ENCODE results near the gene GRM8. TPM values are rescaled to one million over a fixed set of nuclear protein-coding genes. Genes with fewer than 3 reads are reported as not detected.

GRM8 gene
- total RNA-seq, 1 experiment from 2014 or later: 1.8 TPM

DNA sequence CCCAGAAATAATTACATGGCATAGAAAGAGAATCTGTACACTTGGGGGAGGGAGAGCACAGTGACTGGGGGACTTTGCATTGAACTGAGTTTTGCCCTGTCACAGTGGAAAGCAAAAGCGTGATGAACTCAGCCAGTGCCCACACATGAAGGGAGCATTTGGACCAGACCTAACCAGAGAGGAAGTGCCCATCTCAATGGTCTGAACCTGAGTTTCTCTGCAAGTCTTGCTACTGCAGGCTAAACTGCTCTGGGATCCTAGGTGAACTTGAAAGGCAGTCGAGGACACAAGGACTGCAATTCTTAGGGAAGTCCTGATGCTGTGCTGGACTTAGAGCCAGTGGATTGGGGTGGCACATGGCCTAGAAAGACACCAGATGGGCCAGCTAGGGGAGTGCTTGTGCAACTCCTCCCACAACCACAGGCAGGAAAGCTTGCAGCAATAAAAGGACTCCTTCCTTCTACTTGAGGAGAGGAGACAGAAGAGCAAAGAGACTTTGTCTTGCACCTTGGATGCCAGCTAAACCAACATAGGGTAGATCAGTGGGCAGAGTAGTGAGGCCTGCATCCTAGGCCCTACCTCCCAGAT, 259.0 kb downstream of the GRM8 start:
- Histone ChIP-seq H3K27me3 (ENCODE audit: insufficient read depth, low read length) (no peaks in the 10 kb centered on the region), H3K27ac (ENCODE audit: insufficient read length, low read depth, low read length) (no peak overlapping the region), H4K8ac (replicated peaks; ENCODE audit: insufficient read length, low read depth, low read length) (no peak overlapping the region), H3K18ac (ENCODE audit: insufficient read length, low read depth, low read length) (no peak overlapping the region), H3K9ac (ENCODE audit: extremely low read depth, insufficient read length, low read length) (no peak overlapping the region), H3K9me3 (ENCODE audit: control insufficient read depth, low read depth, low read length) (no peaks in the 10 kb centered on the region), H2BK20ac (ENCODE audit: low read depth, low read length, poor library complexity, severe bottlenecking) (no peak overlapping the region), H2AK5ac (ENCODE audit: insufficient read length, low read length) (no peak overlapping the region), H3K23ac (ENCODE audit: insufficient read length, low read depth, low read length) (no peak overlapping the region), H2BK15ac (ENCODE audit: low read depth, low read length) (no peak overlapping the region), H2BK120ac (ENCODE audit: low read depth, low read length, poor library complexity, severe bottlenecking) (no peak overlapping the region), H3K79me2 (ENCODE audit: insufficient read depth, low read length) (no peaks in the 10 kb centered on the region), H3K56ac (ENCODE audit: insufficient read length, low read depth, low read length) (no peak overlapping the region), H3K79me1 (ENCODE audit: insufficient read depth, low read depth, low read length, poor library complexity, severe bottlenecking) (no peaks in the 10 kb centered on the region), H3T11ph (ENCODE audit: low read length) (no peak overlapping the region), H3K4me1 (ENCODE audit: insufficient read depth, low read length) (no peaks in the 10 kb centered on the region), H3K14ac (ENCODE audit: insufficient read depth, low read length) (no peak overlapping the region), H2AFZ (ENCODE audit: low read length) (no peak overlapping the region), H2BK5ac (ENCODE audit: insufficient read length, low read length) (no peak overlapping the region), H3K4me2 (ENCODE audit: insufficient read depth, insufficient read length, low read length) (no peak overlapping the region), H4K5ac (ENCODE audit: insufficient read length, low read depth, low read length) (no peak overlapping the region), H3K4ac (ENCODE audit: low read depth, low read length) (no peak overlapping the region), H4K91ac (ENCODE audit: insufficient read length, low read depth, low read length) (no peak overlapping the region), H3K23me2 (ENCODE audit: insufficient read length, low read depth, low read length, poor library complexity, severe bottlenecking) (no peaks in the 10 kb centered on the region), H4K20me1 (ENCODE audit: control insufficient read depth, insufficient read depth, insufficient read length) (no peaks in the 10 kb centered on the region), H2BK12ac (ENCODE audit: insufficient read length, low read depth, low read length) (no peak overlapping the region)
- H3K27ac Mint-ChIP-seq: no peak overlapping the region
- no peaks in the 10 kb centered on the region for H3K9me3 Mint-ChIP-seq
- WGBS (ENCODE audit: extremely low coverage, insufficient read length, low lambda C conversion rate): no CpG with 5 or more reads among the region's 2 CpGs
- TF ChIP-seq, protein P1, sequence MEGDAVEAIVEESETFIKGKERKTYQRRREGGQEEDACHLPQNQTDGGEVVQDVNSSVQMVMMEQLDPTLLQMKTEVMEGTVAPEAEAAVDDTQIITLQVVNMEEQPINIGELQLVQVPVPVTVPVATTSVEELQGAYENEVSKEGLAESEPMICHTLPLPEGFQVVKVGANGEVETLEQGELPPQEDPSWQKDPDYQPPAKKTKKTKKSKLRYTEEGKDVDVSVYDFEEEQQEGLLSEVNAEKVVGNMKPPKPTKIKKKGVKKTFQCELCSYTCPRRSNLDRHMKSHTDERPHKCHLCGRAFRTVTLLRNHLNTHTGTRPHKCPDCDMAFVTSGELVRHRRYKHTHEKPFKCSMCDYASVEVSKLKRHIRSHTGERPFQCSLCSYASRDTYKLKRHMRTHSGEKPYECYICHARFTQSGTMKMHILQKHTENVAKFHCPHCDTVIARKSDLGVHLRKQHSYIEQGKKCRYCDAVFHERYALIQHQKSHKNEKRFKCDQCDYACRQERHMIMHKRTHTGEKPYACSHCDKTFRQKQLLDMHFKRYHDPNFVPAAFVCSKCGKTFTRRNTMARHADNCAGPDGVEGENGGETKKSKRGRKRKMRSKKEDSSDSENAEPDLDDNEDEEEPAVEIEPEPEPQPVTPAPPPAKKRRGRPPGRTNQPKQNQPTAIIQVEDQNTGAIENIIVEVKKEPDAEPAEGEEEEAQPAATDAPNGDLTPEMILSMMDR (conservative IDR thresholded peaks at IDR 0.05): no peak
- no peaks in the 10 kb centered on the region for H3K36me3 Mint-ChIP-seq (ENCODE audit: insufficient read depth in 1 of 3, low read depth in 3 of 3)
- DNase-seq: no peak
- H3K27me3 Mint-ChIP-seq (ENCODE audit: low read depth): peaks cover 2% of the 10 kb centered on the region; the same call in 1 of the 2 replicates
- no peak overlapping the region for H3K4me3 Mint-ChIP-seq
- no peaks in the 10 kb centered on the region for H3K4me1 Mint-ChIP-seq

Data from H9 (cell line).